SKM-1 (cell line): ENCODE measurements around the gene ARSB.
"Not testable (repeated sequence)": the region's sequence is repeated elsewhere in the genome, so short reads cannot be mapped to it uniquely, and the experiment has no call there.

ENCODE experiments used
- DNase-seq: peaks from one replicate; lab custom pipeline; 2025; ENCODE audit not compliant: unreplicated experiment; lab: John Stamatoyannopoulos, UW

The ARSB gene

DNA sequence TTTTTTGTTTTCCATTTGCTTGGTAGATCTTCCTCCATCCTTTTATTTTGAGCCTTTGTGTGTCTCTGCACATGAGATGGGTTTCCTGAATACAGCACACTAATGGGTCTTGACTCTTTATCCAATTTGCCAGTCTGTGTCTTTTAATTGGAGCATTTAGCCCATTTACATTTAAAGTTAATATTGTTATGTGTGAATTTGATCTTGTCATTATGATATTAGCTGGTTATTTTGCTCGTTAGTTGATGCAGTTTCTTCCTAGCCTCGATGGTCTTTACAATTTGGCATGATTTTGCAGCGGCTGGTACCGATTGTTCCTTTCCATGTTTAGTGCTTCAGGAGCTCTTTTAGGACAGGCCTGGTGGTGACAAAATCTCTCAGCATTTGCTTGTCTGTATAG, 133.2 kb downstream of the ARSB start:
- not testable (repeated sequence) for DNase-seq

DNA sequence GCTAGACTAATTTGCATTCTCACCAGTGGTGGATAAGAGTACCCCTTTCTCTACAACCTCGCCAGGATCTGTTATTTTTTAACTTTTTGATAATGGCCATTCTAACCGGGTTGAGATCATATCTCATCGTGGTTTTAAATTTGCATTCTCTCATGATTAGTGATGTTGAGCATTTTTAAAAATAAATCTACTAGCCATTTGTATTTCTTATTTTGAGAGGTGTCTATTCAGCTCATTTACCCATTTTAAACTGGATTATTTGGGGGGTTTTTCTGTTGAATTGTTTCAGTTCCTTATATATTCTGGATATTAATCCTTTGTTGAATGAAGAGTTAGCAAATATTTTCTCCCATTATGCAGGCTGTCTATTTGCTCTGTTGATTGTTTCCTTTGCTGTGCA, 139.6 kb downstream of the ARSB start:
- no peak for DNase-seq

DNA sequence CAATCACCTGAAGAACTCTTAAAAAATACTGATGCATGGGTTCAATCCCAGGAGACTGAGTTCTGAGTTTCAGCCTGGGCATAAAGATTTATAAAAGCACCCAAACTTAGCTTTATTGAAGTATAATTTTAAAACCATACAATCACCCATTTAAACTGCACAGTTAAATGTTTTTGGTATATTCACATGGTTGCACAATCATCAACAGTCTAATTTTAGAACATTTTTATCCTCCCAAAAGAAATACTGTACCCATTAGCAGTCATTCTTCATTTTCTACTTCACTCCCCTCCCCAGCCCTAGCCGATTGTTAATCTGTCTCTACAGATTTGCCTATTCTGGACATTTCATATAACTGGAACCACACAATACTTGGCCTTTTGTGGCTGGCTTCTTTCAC, 141.7 kb downstream of the ARSB start:
- no peak for DNase-seq

DNA sequence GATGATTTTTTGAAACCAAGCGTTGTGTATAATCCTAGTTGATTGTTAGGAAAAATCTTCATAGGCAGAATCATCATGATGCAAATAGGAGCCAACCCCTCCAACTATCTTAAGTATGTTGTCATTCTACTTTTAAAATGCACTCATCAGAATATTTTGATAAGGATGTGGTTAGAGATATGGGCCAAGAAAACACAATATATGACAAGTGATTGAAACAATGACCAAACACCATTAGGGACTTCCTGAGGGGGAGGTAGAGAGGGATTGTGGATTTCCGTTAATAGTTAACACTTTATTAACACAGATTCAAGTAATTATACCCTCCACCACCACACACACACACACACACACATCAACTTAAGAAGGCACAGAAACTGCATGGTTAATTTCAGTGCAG, 143.3 kb downstream of the ARSB start:
- no peak for DNase-seq

DNA sequence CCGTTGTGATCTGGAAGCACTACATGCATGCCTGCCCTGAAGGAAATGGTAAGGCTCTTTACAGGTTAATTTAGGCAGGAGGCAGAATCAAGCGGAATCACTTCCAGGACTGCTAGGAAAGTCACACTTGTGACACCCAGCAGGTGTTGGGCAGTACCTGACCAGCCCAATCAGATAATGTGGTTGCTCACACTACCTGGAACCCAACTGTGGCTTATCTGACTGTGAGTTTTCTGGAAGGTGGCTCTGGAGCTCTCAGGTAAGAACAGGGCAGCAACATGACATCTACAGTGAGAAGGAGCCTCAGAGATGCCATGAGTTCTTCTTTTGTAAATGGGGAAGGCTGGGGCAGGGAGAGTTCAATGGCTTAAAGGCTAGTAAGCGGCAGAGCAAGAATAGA, 146.4 kb downstream of the ARSB start:
- no peak for DNase-seq

DNA sequence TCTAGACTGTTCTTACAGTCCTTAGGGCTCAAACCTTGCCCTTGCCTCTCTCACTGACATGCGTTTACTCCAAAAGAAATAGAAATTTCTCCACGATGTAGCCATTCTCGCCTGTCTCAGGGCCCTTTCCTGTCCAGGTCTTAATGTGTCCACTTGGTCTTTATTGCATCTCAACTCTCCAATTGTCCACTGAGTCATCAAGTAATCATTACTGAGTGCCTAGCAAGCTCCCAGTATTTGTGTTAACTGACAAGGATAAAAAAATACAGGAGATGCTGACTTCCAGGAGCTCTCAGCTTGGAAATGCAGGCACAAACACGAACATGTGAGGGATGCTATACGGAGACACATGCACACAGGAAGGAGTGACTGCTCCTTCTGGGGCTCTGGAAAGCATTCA, 147.3 kb downstream of the ARSB start:
- no peak for DNase-seq

DNA sequence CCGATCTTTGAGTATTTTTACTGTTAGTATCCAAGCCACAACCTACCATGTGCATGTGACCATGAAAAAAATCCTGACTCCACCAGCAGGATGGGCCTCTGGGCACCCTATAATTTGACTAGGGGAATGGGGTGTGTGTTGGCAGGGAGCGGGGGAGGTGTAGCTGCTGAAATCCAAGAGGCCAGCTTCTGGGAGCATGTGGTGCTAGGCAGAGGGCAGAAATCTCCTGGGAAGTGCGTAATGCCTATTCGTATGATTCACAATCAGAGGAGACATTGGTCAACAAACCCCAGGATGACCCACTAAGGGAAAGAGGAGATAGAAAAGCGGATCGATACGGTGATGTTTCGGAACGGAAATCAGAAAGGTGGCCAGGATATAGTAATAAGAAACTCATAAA, 149.9 kb downstream of the ARSB start:
- DNase-seq, result no peak

DNA sequence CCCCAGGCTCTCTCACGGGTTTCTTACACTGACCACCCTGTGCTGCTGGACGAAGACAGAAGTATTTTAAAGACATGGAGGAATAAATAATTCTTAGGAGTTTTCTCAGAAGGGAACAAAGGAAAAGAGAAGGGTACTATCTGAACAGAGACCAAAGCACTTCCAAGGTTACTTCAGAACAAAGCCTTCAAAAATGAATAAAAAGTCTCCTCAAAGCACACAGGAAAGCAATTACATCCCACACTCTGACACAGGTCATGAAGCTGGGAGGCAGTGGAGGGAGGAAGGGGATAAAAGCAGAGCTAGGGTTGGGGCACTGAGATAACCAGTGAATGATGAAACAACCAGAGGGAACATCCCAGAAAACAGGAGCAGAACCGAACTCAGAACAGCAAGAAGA, 151.8 kb downstream of the ARSB start:
- DNase-seq, result no peak

DNA sequence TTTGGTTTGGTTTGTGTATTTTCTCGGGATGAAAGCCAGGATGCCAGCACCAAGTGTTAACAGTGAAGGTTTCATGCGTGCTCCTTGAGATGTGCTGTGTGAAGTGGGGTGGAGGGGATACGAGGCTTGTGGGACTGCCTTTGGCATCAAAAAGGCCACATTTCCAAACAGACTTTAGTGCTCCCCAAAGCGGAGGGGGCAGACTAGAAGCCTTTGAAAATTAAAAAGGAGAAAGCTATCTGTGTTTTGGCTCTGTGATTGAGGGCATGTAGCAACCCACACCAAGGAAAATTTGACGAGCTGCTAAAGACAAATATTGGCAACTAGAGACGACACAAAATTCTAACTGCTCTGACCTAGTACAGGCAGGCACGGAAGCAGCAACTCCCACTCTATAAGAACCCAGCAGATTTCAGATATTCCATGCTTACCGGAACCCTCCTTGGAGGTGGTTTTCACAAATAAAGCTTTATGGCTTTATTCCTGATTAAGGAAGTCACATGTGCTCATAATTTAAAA, 154.5 kb downstream of the ARSB start:
- DNase-seq, result no peak

DNA sequence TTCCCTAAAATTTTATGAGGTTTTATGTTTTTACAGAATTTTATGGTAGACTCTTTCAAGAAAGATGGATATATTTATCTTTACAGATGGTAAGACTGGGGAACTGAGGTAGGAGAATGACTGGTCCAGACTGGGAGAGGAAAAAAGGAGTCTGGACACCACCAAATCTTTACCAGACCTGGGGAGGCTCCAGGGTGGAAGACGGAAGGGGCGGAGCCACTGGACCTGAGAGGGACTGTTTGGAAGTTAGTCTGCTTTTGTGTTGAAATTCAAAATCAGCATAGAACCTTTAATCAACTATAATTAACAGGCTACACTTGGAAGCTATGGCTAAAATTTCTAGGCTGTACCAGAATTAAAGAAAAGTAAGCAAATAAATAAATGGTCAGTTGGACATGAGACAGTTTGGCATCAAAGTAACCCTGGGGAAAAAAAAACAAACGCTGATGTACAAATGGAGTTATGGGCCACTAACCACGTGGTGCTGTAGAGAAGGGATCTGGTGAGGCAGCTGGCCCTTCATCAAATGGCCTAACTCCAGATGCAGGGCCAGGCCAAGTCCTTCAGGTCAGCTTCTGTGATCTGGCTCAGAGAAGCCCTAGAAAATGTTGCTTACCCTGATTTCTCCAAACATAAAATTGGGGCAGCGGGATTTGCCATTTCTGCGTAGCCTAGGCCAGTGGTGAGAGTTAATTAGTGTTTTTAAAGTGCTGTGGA, 155.1 kb downstream of the ARSB start:
- DNase-seq, result no peak

DNA sequence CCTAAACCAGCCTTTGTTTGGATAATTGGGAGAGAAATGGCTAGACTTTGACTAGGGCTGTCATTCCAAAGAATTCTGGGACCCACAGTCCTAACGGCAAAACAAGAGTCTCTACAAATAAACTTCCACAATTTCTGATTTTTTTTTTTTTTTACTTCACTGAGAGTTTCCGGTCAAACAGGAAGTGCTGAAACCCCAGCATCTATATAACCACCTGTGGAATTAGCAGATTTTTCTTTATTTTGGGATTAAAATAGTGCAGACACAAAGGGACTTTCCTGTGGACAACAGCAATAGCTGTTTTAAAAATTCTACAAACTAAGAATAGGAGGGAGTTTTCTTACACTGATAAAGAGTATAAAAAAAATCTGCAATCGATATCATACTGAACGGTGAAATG, 157.4 kb downstream of the ARSB start:
- no peak for DNase-seq

DNA sequence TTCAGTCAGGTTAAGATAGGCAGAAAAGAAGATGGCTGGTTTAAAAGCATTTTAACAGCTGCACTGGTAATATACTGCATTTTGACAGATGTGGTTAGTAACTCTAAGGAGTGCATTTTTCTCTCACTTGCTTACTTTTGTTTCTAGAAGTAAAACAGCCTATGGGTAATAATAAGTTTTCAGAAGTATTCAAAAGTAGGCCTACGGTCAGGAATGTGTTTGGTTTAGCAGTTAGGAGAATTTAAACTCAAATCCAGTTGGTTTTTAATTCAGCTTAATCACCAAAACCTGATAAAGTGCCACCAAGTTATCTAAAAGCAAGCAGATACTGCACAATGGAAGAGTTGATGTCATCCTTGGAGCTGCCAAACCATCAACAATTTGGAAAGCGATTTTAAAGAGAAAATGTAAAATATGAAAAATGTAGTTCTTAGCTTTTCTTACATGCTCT, 160.3 kb downstream of the ARSB start:
- no peak for DNase-seq

DNA sequence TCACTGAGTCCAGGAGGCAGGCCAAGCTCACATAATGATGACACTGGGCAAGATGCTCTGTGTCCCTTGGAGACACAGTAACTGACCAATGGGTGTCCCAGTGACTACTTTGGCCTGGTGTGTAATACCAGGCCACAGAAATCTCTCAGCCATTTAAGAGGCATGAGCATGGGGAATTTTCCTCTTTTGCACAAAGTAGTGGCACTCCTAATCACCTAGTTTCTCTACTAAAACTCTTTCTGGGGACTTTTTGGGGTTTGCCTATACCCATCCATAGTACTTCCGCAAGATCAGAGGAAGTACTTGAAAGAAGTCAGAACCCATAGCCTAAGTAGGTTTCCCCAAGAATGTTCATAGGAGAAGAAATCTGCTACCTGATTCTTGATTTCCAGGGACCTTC, 161.9 kb downstream of the ARSB start:
- no peak for DNase-seq

DNA sequence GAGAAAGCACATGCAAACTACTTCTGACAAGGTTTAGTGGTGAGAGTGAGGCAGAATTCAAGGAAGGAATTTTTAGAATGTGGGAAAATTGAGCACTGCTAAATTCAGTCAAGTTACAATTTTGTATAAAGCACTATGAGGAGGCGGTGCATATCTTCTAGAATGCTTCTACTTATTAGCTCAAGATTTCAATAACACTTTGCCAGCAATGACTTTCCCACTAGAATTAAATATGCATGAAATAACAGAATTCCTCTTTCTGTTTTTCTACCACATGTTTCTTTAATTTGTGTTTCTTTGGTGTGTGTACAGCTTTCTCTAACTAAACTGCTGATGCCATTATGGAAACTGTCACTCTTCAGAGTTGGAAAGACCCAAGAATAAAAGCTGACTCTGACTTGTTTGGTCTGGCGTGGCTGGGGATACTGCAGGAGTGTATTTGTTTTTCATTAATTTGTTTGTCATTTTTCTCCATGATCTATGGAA, 163.5 kb downstream of the ARSB start:
- DNase-seq, result no peak

DNA sequence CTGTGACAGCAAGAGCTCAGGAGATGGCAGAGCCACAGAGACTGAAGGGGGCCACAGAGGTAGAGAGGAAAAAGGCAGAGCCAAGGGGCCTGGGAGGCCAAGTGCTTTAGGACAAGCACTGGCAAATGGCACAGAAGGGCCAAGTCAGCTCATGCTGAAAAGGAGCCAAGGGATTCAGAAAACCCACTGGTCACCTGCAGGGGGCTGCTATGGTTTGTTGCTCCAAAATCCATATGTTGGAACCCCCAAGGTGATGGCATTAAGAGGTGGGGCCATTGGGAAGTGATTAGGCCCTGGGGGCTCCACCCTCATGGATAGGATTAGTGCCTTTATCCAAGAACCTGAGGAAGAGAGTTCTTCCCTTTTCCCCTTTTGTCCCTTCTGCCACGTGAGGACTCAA, 165.4 kb downstream of the ARSB start:
- no peak for DNase-seq

DNA sequence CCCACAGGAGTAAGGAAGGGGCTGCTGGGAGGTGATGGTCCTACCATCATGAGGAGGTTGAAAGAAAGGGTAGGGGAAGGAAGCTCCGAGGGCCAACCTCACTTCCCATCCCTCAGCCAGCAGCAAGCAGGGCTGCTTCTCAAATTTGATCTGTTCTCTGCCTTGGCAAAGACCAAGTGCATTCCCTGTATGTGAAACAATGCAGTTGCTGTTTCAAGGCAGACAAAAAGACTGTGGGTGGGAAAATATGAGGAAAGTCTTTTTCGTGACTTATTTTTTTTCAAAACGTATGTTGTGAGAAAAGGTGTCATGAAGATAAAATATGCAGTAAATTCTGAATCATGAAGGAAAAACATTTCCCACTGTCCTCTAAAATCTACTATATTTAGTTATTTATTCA, 165.9 kb downstream of the ARSB start:
- DNase-seq, result no peak

DNA sequence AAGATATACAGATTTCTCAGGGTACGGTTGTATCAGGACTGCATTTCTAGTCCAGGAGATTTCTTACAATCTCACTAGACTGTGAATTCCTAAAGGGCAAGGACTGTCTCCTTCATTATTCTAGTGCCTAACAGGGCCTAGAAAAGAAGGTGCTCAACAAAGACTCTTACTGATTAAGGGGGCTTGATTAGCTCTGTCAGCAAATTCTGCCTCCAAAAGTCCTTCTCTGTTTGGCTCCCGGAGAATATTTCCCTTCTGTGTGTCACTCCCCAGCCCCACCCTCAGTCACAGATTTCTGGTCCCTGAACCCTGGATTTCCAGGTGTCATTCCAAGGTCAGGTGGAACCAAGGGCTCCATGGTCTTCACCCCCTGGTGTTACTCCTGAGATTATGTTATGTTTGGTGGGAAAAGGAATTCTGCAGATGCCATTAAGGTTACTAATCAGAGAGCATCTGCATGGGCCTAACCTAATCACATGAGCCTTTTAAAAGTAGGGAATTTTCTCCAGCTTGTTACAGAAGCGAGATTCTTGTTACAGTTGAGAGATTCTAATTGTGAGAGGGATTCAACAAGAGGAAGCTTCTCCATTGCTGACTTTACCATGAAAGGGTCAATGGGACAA, 168.9 kb downstream of the ARSB start:
- no peak for DNase-seq

DNA sequence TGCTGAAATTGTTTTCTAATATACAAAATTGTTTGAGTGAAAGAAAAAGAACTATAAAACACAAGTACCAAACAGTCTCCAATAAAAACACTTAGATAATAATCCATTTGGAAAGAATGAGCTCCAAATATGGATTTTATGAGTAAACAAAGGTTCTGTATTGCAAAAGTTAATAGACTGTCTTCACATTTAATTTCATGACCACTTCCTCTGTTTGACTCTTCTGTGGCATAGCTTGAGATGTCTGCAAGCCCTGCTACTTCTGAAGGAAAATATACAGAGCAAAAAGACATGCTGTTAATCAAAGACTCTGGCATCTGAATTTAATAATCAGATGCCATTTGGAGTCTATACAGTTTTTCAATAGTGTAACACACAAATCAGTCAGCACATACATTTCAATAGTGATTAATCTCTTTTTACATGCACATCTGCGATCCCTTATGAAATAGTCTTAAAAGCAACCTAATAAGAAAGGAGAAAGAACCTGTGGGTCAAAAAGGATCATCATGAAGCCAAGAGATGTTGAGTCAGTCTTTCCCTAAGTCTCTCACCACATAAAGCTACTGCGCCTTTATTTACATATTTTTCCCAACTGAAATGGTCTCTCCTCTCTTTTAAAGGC, 171.1 kb downstream of the ARSB start:
- DNase-seq, result no peak

DNA sequence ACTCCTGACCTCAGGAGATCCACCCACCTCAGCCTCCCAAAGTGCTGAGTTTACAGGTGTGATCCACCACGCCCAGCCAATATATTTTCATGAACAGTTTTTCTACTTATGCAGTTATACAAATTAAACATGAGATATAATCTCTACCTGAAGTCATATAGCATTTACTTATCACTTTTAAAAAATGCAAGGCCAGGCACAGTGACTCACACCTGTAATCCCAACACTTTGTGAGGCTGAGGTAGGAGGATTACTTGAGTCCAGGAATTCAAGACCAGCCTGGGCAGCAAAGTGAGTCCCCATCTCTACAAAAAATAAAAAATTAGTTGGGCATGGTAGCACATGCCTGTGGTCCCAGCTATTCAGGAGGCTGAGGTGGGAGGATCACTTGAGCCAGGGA, 171.8 kb downstream of the ARSB start:
- DNase-seq, result no peak

DNA sequence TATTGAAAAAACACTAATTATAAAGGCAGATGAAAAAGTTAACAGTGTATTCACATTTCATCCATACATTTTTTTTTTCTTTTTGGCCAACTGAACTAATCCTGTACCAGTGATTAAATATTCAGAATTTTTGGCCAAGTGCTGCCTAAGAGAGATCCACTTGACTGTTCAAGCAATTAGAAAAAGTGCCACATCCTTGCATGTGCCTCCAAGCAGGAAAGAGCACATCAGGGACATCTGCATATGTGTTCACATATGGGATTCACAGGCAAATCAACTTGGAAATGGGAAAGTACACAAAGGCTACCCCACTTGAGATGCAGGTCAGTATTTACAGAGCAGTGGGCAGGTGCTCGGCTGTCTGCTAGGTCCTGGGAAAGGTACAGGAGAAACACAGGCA, 173.2 kb downstream of the ARSB start:
- no peak for DNase-seq

DNA sequence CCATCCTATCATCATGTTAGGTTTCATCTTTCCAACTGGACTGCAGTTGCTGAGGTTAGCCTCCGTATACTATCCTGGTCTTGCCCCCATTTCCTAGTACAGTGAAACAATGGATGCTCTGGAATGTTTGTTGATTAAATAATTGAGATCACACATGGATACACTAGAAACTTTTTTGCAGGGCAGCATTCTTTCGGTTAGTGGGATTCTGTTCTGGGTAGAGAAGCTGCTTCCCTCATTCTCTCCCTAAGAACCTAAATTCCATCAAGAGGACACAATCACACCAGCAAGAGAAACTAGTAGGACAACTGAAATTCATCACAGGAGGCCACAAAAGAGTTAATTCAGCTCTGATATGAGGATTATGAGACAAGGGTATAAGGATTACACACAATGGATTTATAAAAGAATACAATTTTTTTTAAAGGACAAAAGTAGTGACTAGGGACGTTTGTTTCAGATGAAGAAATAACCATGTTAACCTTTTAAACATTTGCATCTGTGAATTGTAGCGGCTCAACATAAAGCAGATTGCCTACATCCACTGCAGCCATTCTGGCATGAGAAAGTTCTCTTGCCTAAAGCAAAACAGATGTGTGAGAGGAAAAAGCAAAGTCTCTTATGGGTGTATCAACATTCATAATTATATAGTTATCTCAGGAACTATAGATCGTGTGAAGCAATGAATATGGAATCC, 173.8 kb downstream of the ARSB start:
- no peak for DNase-seq
